Activated naive CD4-positive, alpha-beta T cell treated with anti-CD3 and anti-CD28 coated beads, Interleukin-2, amount 50 U/mL, for 72 hours (primary cell): ENCODE data around the gene DAG1. TPM values are rescaled to one million over a fixed set of nuclear protein-coding genes. Genes with fewer than 3 reads are reported as not detected.
"Not testable (repeated sequence)": the region's sequence is repeated elsewhere in the genome, so short reads cannot be mapped to it uniquely, and the experiment has no call there.

ENCODE experiments used
- ATAC-seq, 2 donors: fragments of 150-1000 bp; cut with Tn5 transposase; 2 replicates each; pipeline ENCODE4 v1.10.0; 2021; ENCODE audit warnings: mild to moderate bottlenecking in 2 of 2, moderate library complexity in 2 of 2
- DNase-seq, 2 donors: peaks; one replicate each; pipeline ENCODE4 v3.0.0; 2021 to 2022; ENCODE audit warnings: low spot score in 2 of 2
- H3K27ac Mint-ChIP-seq, 2 donors: one replicate each; pipeline ENCODE4 v1.8.0; 2022; ENCODE audit warnings: mild to moderate bottlenecking in 2 of 2, mixed read lengths in 2 of 2
- H3K36me3 Mint-ChIP-seq, 2 donors: one replicate each; pipeline ENCODE4 v1.8.0; 2022; ENCODE audit warnings: mixed read lengths in 2 of 2
- H3K9me3 Mint-ChIP-seq, 2 donors: one replicate each; pipeline ENCODE4 v1.8.0; 2022; ENCODE audit warnings: mixed read lengths in 2 of 2
- total RNA-seq, 2 donors: library from RNA; stranded (reverse); gene quantifications; one replicate each; pipeline ENCODE4 v1.2.3, GENCODE V29; 2022

DAG1 gene
- total RNA-seq, 2 donors from 2014 or later, result 9.3 to 10.1 TPM

DNA sequence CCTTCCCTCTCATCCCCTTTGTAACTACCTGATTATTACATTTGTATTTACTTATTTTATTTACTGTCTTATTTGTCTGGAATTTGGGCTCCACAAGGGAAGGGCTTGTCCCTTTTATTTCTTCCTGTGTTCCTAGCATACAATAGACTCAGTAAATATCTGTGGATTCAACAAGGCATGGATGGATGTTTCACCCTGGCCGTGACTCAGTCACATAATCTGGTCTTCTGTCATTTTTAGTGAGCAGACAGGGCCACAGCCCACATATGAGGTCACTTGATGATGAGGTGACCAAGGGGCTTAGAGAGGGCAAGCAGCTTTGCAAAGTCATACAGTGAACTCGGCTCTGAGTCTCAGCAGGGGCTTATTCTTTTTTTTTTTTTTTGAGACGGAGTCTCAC, 7.8 kb upstream of the DAG1 start:
- Mint-ChIP-seq H3K36me3 (no peaks in the 10 kb centered on the region), H3K9me3 (no peaks in the 10 kb centered on the region), H3K27ac (no peak overlapping the region)
- ATAC-seq (peak in 1 of 2 donors; percentile 24), DNase-seq (no peak)

DNA sequence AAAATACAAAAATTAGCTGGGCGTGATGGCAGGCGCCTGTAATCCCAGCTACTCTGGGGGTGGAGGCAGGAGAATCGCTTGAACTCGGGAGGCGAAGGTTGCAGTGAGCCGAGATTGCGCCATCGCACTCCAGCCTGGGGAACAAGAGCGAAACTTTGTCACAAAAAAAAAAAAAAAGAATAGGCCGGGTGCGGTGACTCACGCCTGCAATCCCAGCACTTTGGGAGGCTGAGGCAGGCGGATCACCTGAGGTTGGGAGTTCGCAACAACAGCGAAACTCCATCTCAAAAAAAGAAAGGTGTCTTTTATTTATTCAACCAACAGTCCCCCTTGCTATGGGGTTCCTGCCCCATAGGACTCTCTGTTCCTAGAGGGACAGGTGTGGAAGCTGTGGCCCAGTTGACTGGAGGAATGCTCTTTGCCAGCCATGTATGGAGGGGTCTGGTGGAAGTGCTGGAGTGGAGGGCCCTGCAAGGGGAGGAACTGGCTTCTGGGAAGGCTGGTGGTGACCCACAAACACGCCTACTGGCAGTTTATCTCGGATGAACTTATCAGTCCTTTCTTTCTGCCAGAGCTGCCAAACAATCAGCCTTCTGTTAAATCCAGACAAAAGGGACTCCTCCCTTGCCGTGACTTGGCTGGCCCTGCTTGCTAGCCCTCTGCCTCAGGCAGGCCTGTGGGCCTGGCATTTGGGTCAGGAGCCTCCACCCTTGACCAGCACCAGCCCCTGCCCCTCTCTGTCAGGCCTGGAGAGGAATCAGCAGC, 4.6 kb upstream of the DAG1 start:
- Mint-ChIP-seq H3K9me3 (no peaks in the 10 kb centered on the region), H3K27ac (no peak overlapping the region), H3K36me3 (no peaks in the 10 kb centered on the region)
- ATAC-seq, result no peak
- DNase-seq, result no peak

DNA sequence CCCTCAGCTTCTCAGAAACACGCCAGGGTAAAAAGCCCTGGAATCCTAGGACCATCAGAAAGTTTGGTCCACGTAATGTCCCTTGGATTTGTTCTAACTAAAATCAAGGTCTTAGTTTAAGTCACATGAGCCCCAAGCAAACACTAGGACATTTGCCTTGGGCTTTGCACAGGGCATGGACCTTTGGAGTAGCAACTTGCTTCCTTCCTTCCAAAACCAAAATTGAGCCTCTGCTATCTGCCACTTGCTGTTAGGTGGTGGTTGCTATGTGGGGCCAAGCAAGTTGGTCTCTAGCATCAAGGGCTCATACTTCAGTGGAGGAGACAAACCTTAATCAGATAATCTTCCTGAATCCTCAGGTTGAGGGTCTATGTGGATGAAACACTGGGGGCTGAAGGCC, 4.0 kb upstream of the DAG1 start:
- Mint-ChIP-seq H3K36me3 (peaks cover 0 to 3% of the 10 kb centered on the region in 2 donors), H3K27ac (no peak overlapping the region), H3K9me3 (no peaks in the 10 kb centered on the region)
- ATAC-seq (no peak), DNase-seq (no peak)

DNA sequence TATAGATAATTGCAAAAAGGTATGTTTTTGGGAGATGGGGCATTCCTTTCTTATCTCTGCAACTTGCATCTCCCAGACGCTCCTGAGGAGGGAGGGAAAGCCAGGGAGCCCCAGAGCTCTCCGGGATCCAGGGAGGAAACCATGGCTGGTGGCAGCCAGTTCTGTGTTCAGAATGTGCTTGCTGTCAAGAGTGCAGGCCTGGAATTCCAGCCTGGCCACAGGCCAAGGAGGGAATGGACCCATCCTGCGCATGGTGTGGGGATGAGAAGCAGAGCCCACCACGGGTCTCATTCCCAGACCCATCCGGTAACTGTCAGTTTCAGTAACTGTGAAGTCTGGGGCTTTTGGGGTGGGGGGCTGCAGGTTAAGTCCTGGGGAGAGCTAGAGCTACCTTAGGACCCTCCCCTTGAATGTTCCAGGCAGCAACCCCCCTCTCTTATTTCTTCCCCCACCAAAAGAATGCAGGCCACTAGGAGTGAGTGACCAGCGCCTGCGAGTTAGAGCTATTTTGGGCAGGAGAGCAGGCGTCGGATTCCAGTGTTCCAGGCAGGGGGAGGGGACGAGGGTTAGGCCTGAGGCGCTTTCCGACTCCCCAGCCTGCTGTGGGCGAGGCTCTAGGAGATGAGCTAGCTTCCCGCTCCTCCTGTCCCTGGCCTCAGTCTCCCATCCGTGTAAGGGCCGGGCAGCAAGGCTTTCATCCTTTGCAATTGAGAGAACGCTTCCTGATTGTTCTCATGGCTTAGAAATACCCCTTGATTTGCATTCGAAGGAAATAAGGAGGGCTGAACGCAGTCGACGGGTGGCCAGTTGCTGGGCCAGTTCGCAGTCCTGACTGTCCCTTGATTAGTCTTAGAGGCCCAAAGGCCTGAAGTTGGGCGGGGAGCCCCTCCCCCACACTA, 781 bp upstream of the DAG1 start:
- ATAC-seq, result no peak
- Mint-ChIP-seq H3K36me3 (peaks cover 0 to 15% of the 10 kb centered on the region in 2 donors), H3K27ac (peak overlapping the region; percentile 85 to 90), H3K9me3 (no peaks in the 10 kb centered on the region)
- no peak for DNase-seq

DNA sequence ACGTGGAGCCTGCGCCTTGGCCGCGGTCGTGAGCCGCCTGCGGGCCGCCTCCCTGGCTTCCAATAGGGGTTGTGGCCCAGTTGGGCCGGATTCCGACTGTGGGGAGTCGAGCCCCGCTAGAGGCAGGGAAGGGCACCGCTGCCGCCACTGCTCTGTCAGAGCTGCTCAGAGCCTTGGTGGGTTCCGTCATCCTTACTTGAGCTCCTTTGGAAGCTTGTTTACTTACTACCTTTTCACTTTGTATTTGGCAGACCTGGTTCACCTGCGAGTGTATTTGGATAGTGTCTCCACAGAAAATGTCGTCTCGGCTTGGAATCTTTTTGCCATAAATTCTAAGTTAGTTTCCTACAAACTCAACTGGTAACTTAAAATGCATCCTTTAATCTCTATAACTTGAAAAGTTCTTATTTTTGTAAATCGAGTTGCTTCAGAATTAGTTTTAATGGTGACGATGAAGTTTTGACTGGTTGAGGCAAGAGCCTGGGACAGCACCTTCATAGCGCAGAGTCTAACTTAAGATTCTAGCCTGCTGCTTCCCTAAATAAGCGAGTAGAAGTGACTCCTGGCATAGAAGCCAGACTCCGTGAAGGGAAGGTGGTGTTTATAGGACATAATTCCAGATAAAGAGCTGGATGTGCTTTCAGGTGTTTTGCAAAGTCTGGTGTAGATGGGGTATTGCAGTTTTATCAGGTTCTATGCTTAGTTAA, 800 bp downstream of the DAG1 start:
- ATAC-seq, result peak; percentile 16 to 21
- peaks cover 0 to 15% of the 10 kb centered on the region in 2 donors for H3K36me3 Mint-ChIP-seq
- H3K27ac Mint-ChIP-seq, result peak overlapping the region; percentile 88 to 93
- no peaks in the 10 kb centered on the region for H3K9me3 Mint-ChIP-seq
- no peak for DNase-seq

DNA sequence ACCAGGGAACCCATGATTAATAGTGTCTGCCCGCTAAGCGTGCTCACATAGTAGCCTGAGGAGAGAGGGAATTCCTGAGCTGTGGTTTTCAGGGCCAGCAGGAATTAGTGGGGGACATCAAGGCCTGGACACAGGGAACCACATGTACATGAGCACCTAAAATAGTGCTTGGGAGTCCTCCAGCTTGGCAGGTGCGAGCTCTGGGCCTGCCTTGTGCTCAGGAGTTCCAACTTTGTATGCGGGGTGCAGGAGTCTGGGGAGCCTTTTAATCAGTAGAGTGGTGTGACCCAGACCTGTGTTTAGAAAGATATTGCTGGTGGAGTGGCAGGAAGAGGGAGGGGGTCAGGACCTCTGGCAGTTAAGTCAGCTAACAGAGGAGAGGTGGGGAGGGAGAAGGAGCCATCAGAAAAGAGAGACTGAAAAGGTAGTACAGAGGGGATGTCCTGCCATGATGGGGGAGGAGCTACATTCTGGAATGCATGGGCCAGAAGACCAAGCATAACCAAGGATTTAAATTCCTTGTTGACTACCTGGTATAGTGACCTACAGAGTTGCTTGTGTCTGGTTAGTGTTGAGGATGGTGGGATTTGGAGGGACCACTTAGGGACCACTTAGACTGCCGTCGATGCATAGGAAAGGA, 1.9 kb downstream of the DAG1 start:
- DNase-seq (no peak), ATAC-seq (no peak)
- Mint-ChIP-seq H3K9me3 (no peaks in the 10 kb centered on the region), H3K27ac (peak overlapping the region in 1 of 2 donors; percentile 93), H3K36me3 (peaks cover 0 to 15% of the 10 kb centered on the region in 2 donors)

DNA sequence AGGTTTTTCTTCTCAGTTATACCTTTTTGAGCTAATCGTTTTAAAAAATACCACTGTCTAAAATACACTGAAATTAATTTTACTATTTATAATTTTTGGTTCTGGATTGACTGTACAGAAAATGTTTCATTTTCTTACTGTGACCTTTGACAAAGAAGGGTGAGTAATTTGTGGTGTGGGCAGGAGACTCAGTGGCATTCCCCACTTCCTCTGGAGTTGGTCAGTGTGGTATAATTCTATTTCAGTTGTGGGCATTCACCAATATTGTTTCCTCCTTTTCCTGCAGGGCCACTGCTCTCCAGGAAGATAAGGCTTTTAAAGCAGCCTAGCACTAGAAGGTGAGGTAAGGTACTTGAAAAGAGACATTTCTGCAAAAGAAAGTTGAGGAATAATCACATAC, 6.5 kb downstream of the DAG1 start:
- H3K9me3 Mint-ChIP-seq, result no peaks in the 10 kb centered on the region
- ATAC-seq, result peak; percentile 56 to 98
- peaks cover 4 to 16% of the 10 kb centered on the region in 2 donors for H3K36me3 Mint-ChIP-seq
- H3K27ac Mint-ChIP-seq, result no peak overlapping the region
- DNase-seq, result peak; percentile 24 to 65

DNA sequence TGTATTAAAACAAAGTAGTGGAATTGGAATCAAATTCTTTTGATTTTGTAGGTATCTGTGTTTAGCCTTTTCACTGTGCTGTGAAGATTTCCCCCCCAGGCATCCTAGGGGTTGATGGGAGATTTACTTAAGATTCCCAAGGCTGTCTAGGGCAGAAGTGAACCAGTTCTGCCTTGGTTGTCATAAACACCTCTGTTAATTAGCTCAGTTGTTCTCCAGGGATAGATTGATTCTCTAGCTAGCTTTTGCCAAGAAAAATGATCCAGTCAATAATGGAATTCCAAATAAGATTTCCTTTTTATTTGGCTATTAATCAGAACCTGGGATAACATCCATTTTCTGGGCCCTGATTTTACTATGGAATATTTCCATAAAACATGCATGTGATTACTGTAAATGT, 12.7 kb downstream of the DAG1 start:
- ATAC-seq (no peak), DNase-seq (no peak)
- Mint-ChIP-seq H3K9me3 (no peaks in the 10 kb centered on the region), H3K36me3 (peaks cover under 1 to 3% of the 10 kb centered on the region in 2 donors), H3K27ac (no peak overlapping the region)

DNA sequence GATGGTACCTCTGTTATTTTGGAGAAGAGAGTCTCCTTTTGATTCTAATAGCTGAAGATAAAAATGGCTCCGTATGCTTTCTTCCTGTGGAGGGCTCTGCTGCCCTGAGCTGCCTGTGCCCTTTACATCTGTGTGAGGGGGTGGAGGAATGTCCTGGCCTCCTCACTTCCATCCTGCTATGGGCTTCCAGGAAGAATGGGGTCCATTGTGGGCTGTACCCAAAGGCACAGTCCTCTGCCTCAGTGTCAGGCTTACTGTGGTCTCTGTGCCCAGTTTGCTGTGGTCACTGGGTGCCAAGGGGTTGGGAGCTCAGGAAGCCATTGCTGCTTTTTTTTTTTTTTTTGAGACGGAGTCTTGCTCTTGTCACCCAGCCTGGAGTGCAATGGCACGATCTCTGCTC, 14.4 kb downstream of the DAG1 start:
- Mint-ChIP-seq H3K27ac (no peak overlapping the region), H3K9me3 (no peaks in the 10 kb centered on the region), H3K36me3 (peaks cover 0 to 4% of the 10 kb centered on the region in 2 donors)
- DNase-seq (no peak), ATAC-seq (no peak)

DNA sequence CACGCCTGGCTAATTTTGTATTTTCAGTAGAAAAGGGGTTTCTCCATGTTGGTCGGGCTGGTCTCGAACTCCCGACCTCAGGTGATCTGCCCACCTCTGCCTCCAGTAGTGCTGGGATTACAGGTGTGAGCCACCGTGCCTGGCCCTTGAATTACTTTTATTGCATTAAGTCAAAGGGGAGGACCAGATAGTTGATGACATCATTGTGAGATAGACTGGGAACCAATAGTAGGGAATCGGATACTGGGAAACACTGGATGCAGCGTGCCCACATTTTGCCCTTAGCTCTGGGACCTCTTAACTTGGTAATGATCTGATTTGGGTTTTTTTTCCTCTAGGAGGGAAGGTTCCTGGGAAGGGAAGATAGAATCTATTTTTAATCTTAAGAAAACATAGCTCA, 19.2 kb downstream of the DAG1 start:
- ATAC-seq, result no peak
- DNase-seq, result no peak
- no peak overlapping the region for H3K27ac Mint-ChIP-seq
- H3K36me3 Mint-ChIP-seq, result peaks cover 0 to 4% of the 10 kb centered on the region in 2 donors
- no peaks in the 10 kb centered on the region for H3K9me3 Mint-ChIP-seq

DNA sequence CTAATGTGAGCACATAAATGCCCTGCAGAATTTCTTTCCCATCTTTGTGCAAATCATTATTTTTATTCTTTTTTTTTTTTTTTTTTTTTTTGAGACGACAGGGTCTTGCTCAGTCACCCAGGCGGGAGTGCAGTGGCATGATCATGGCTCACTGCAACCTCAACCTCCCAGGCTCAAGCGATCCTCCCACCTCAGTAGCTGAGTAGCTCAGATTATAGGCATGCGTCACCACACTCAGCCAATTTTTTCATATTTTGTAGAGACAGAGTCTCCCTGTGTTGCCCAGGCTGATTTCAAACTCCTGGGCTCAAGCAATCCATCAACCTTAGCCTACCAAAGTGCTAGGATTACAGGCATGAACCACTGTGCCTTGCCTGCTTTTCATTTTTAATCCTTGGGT, 22.9 kb downstream of the DAG1 start:
- DNase-seq (no peak), ATAC-seq (no peak)
- H3K36me3 Mint-ChIP-seq, result peaks cover 0 to 4% of the 10 kb centered on the region in 2 donors
- no peaks in the 10 kb centered on the region for H3K9me3 Mint-ChIP-seq
- no peak overlapping the region for H3K27ac Mint-ChIP-seq

DNA sequence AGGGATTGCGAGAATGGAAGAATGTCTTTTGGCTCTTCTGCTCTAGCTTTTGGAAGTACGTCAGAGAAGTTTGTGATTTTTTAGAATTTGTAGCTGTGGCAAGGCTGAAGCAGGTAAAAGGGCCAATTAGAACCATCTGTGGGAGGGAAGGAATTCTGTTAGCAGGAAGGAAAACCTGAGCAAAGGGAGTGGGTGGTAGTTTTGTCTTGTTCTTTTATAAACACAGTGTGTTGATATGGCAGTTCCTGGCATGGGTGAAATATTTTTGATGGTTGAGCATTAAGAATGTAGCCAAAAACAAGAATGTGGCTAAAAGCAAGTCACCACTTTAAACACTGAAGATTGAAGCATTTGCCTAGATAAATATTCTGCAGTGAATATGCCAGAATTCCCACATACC, 23.8 kb downstream of the DAG1 start:
- Mint-ChIP-seq H3K9me3 (no peaks in the 10 kb centered on the region), H3K36me3 (peaks cover 0 to 4% of the 10 kb centered on the region in 2 donors), H3K27ac (no peak overlapping the region)
- ATAC-seq (no peak), DNase-seq (no peak)

DNA sequence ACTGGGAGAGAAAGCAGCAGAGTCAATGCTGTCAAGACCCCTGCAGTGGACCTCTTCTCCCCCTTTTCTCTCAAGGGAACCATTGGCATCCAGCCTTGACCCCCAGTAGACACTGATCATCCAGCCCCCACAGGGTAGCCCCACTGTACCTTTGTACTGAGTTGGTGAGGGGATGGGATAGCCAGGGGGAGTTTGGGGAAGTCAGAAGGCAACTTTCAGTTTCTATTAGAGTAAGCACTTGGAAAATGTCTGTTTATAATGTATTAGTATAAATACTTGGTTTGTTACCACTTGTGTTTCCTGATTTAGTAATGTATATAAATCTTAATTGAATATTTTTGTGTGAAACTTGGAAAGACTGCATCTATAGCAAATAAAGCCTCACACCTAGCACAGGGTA, 25.0 kb downstream of the DAG1 start:
- DNase-seq (no peak), ATAC-seq (no peak)
- Mint-ChIP-seq H3K9me3 (no peaks in the 10 kb centered on the region), H3K36me3 (no peaks in the 10 kb centered on the region), H3K27ac (no peak overlapping the region)

DNA sequence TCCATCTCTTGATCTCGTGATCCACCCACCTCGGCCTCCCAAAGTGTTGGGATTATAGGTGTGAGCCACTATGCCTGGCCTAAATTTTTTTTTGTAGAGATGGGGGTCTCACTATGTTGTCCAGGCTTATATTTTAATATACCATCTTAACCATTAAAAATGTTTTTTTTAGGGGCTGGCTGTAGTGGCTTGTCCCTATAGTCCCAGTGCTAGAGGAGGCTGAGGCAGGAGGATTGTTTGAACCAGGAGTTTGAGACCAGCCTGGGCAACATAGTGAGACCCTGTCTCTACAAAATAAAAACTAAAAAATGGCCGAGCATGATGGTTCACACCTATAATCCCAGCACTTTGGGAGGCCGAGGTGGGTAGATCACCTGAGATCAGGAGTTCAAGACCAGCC, 26.8 kb downstream of the DAG1 start:
- H3K27ac Mint-ChIP-seq, H3K36me3 Mint-ChIP-seq, H3K9me3 Mint-ChIP-seq, DNase-seq, ATAC-seq: not testable (repeated sequence)

DNA sequence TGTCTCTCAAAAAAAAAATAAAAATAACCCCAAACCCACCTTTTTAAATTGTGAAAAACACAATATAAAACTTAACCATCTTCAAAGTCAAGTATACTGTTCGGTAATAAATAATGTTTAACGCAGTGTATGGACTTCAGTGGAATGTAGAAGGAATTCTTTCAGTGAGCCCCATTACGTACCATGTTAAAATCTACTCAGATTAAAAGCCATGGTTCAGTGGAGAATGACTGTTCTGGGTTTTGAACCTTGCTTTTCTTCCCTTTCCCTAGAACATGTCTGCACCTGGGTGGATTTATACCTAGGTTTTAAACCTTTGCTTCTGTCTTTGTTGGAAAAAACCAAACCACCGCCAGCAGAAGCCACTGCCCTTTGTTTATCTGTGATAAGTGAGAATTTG, 27.5 kb downstream of the DAG1 start:
- peaks cover 0 to 12% of the 10 kb centered on the region in 2 donors for H3K36me3 Mint-ChIP-seq
- ATAC-seq (no peak), DNase-seq (no peak)
- H3K9me3 Mint-ChIP-seq, result no peaks in the 10 kb centered on the region
- no peak overlapping the region for H3K27ac Mint-ChIP-seq

DNA sequence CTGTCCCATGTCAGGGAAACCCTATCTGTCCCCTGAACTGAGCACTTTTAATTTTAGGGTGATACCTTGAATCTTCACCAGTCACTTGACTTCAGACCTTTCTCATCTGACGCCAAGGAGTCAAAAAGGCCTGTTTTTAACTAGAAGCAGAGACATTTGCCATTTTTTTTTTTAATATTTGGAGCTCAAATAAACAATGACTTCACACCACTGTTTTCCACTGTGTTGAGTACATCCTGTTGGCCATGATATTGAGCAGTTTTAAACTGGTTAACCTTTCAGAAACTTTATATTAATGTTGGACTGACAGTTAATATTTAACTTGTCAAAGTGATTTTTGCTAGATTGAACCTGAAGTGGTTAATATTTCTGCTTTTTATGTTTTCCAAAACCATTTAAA, 28.2 kb downstream of the DAG1 start:
- ATAC-seq, result no peak
- H3K27ac Mint-ChIP-seq, result no peak overlapping the region

More for the DNA sequence above, 28.2 kb downstream of the DAG1 start:
- Mint-ChIP-seq H3K9me3 (no peaks in the 10 kb centered on the region), H3K36me3 (peaks cover 0 to 12% of the 10 kb centered on the region in 2 donors)
- no peak for DNase-seq
